Trophoblast cell (in vitro differentiated cells and primary cell): ENCODE measurements around the gene FITM2.
A peak's percentile ranks its signal among the peaks of the same experiment; 100 is the strongest.

Experiments
- DNase-seq, 2 donors: peaks; one replicate each; pipeline ENCODE4 v3.0.0-alpha.2; 2016
- H2AFZ ChIP-seq: 2 replicates; pipeline ENCODE4 v1.6.1; 2013; ENCODE audit warnings: low read length, moderate library complexity, mild to moderate bottlenecking; ENCODE audit not compliant: insufficient read depth, poor library complexity
- H2AK5ac ChIP-seq: 2 replicates; pipeline ENCODE4 v1.6.1; 2013; ENCODE audit warnings: mild to moderate bottlenecking, low read length
- H2BK120ac ChIP-seq: 2 replicates; pipeline ENCODE4 v1.6.1; 2013; ENCODE audit warnings: low read length, mild to moderate bottlenecking, moderate library complexity; ENCODE audit not compliant: insufficient read depth, poor library complexity
- H2BK12ac ChIP-seq: 2 replicates; pipeline ENCODE4 v1.6.1; 2013; ENCODE audit warnings: mild to moderate bottlenecking, low read length, moderate library complexity
- H2BK5ac ChIP-seq: 2 replicates; pipeline ENCODE4 v1.6.1; 2013; ENCODE audit warnings: low read length, low read depth, moderate library complexity, mild to moderate bottlenecking; ENCODE audit not compliant: poor library complexity
- H3K14ac ChIP-seq: 2 replicates; pipeline ENCODE4 v1.6.1; 2013; ENCODE audit warnings: mild to moderate bottlenecking, low read length
- H3K18ac ChIP-seq: 2 replicates; pipeline ENCODE4 v1.6.1; 2013; ENCODE audit warnings: mild to moderate bottlenecking, low read length
- H3K23ac ChIP-seq: 2 replicates; pipeline ENCODE4 v1.6.1; 2013; ENCODE audit warnings: low read length
- H3K27ac ChIP-seq: 2 replicates; pipeline ENCODE4 v1.5.1; 2013; ENCODE audit warnings: low read depth, mild to moderate bottlenecking, inconsistent platforms, low read length, moderate library complexity
- H3K27me3 ChIP-seq: 2 replicates; pipeline ENCODE4 v1.6.1; 2013; ENCODE audit warnings: inconsistent platforms, mild to moderate bottlenecking, low read length, moderate library complexity; ENCODE audit not compliant: insufficient read depth
- H3K36me3 ChIP-seq, 2 experiments: 1 replicate in 1 of 2; 2 replicates in 1 of 2; pipeline ENCODE4 v1.6.1; 2013; ENCODE audit warnings: low read length in 2 of 2, mild to moderate bottlenecking in 2 of 2, moderate library complexity in 1 of 2; ENCODE audit not compliant: insufficient read depth in 2 of 2, control insufficient read depth in 1 of 2
- H3K4ac ChIP-seq: 2 replicates; pipeline ENCODE4 v1.6.1; 2013; ENCODE audit warnings: low read depth, mild to moderate bottlenecking, low read length, moderate library complexity
- H3K4me1 ChIP-seq, 2 experiments: 1 replicate in 1 of 2; 2 replicates in 1 of 2; pipeline ENCODE4 v1.6.1; 2013; ENCODE audit warnings: low read length in 2 of 2, mild to moderate bottlenecking in 2 of 2, moderate library complexity in 1 of 2; ENCODE audit not compliant: insufficient read depth in 2 of 2, control insufficient read depth in 1 of 2
- H3K4me2 ChIP-seq: 2 replicates; pipeline ENCODE4 v1.6.1; 2013; ENCODE audit warnings: inconsistent platforms, mild to moderate bottlenecking, low read length, moderate library complexity
- H3K4me3 ChIP-seq: 2 replicates; pipeline ENCODE4 v1.5.1; 2013; ENCODE audit warnings: mild to moderate bottlenecking, low read depth, low read length, inconsistent platforms
- H3K79me1 ChIP-seq: one replicate; pipeline ENCODE4 v1.6.1; 2013; ENCODE audit warnings: low read length
- H3K79me2 ChIP-seq: 2 replicates; pipeline ENCODE4 v1.6.1; 2013; ENCODE audit warnings: low read length, mild to moderate bottlenecking; ENCODE audit not compliant: control insufficient read depth, insufficient read depth, poor library complexity
- H3K9ac ChIP-seq: 2 replicates; pipeline ENCODE4 v1.6.1; 2013; ENCODE audit warnings: mild to moderate bottlenecking, low read length
- H3K9me3 ChIP-seq: 2 replicates; pipeline ENCODE4 v1.6.1; 2013; ENCODE audit warnings: low read depth, mild to moderate bottlenecking, control low read depth, inconsistent platforms, low read length; ENCODE audit not compliant: insufficient read depth
- H4K12ac ChIP-seq: 2 replicates; pipeline ENCODE4 v1.6.1; 2013; ENCODE audit warnings: low read depth, mild to moderate bottlenecking, low read length, moderate library complexity
- H4K8ac ChIP-seq: 2 replicates; pipeline ENCODE4 v1.6.1; 2013; ENCODE audit warnings: low read depth, mild to moderate bottlenecking, low read length, moderate library complexity
- H4K91ac ChIP-seq: one replicate; pipeline ENCODE4 v1.6.1; 2013; ENCODE audit warnings: low read depth, mild to moderate bottlenecking, low read length, moderate library complexity
- WGBS: extraction: QIAGEN DNeasy Blood & Tissue Kit; methylation state at CpG from one replicate; pipeline ENCODE4 v1.1.7; 2013; ENCODE audit warnings: missing lambda C conversion rate; ENCODE audit not compliant: insufficient read length, insufficient coverage; ENCODE audit errors: extremely low coverage; 5-methylcytosine and 5-hydroxymethylcytosine counted together

The FITM2 gene

GRCh38 chr20:44274303-44275017, 36.5 kb downstream of the FITM2 start:
- H2BK12ac ChIP-seq = no peak overlapping the region
- no peak overlapping the region for H3K4me3 ChIP-seq
- H3K4me2 ChIP-seq = no peak overlapping the region
- H4K8ac ChIP-seq = no peak overlapping the region
- H3K4me1 ChIP-seq = no peaks in the 10 kb centered on the region
- H2AK5ac ChIP-seq = no peak overlapping the region
- H2BK120ac ChIP-seq = no peak overlapping the region
- WGBS = no CpG with 5 or more reads among the region's 11 CpGs
- no peak for DNase-seq
- H3K14ac ChIP-seq = no peak overlapping the region
- H3K18ac ChIP-seq = no peak overlapping the region
- H3K36me3 ChIP-seq = no peaks in the 10 kb centered on the region
- H4K91ac ChIP-seq = no peak overlapping the region
- H3K27me3 ChIP-seq = no peaks in the 10 kb centered on the region
- no peaks in the 10 kb centered on the region for H3K79me2 ChIP-seq
- no peak overlapping the region for H3K27ac ChIP-seq
- H2BK5ac ChIP-seq = no peak overlapping the region
- H4K12ac ChIP-seq = no peak overlapping the region
- no peak overlapping the region for H3K9ac ChIP-seq
- H3K79me1 ChIP-seq = no peaks in the 10 kb centered on the region
- H3K4ac ChIP-seq = no peak overlapping the region
- H2AFZ ChIP-seq = no peak overlapping the region
- no peak overlapping the region for H3K23ac ChIP-seq
- H3K9me3 ChIP-seq = peaks cover 4% of the 10 kb centered on the region

DNA sequence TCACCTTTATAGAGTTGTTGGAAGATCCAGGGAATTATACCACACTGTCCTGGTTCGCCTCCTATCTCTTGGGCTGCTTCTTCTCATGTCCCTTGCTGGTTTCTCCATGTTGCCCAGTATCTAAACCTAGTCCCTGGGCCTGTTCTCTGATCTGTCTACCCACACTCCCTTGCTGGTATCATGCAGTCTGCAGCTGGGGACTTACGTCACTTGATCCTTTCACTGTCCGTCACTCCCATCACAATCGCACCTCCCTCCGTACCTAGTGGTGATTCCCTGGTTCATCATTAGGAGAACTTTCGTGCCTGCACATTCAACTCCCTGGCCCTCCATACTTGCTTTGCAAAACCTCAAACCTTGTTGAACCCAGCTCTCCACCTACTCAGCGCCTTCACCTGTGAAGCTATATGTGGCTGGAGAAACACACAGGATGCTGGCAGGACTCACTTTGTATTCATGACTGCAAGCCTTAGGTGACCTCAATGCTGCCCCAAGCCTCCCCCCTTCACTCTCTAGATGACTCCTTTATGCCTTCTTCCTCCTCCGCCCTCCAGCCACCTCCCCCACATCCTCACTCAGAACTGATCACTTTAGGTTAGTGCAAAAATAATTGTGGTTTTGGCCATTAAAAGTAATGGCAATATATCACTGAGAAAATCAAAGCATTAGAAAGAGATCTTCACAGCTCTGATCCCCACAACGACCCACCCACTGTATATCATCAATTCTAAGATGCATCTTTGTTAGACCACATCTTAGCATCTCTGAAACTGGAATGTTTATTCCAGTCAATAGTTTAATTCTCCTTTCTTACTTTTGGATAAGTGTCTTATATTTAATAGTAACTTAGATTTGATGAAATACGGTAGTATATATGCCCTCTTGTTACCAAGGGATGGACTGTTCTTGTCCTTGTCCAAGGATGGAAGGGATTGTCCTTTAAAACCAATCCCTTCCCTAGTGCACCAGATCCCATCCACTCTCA, 37.5 kb downstream of the FITM2 start:
- H3K79me1 ChIP-seq = no peaks in the 10 kb centered on the region
- no peaks in the 10 kb centered on the region for H3K79me2 ChIP-seq
- H3K4ac ChIP-seq = no peak overlapping the region
- no peak overlapping the region for H3K18ac ChIP-seq
- no peak overlapping the region for H2AK5ac ChIP-seq
- H3K27me3 ChIP-seq = no peaks in the 10 kb centered on the region
- peak overlapping the region; percentile 31 for H3K4me3 ChIP-seq
- no peak overlapping the region for H3K4me2 ChIP-seq
- no peak overlapping the region for H2BK12ac ChIP-seq
- no peak for DNase-seq
- H4K8ac ChIP-seq = no peak overlapping the region
- H2AFZ ChIP-seq = no peak overlapping the region
- no peak overlapping the region for H3K14ac ChIP-seq
- H3K36me3 ChIP-seq = no peaks in the 10 kb centered on the region
- H2BK5ac ChIP-seq = no peak overlapping the region
- H3K9ac ChIP-seq = no peak overlapping the region
- no peak overlapping the region for H3K27ac ChIP-seq
- H3K9me3 ChIP-seq = peaks cover 4% of the 10 kb centered on the region
- H2BK120ac ChIP-seq = no peak overlapping the region
- no peak overlapping the region for H3K23ac ChIP-seq
- no peak overlapping the region for H4K91ac ChIP-seq
- no peaks in the 10 kb centered on the region for H3K4me1 ChIP-seq
- WGBS = no CpG with 5 or more reads among the region's 10 CpGs
- H4K12ac ChIP-seq = no peak overlapping the region

DNA sequence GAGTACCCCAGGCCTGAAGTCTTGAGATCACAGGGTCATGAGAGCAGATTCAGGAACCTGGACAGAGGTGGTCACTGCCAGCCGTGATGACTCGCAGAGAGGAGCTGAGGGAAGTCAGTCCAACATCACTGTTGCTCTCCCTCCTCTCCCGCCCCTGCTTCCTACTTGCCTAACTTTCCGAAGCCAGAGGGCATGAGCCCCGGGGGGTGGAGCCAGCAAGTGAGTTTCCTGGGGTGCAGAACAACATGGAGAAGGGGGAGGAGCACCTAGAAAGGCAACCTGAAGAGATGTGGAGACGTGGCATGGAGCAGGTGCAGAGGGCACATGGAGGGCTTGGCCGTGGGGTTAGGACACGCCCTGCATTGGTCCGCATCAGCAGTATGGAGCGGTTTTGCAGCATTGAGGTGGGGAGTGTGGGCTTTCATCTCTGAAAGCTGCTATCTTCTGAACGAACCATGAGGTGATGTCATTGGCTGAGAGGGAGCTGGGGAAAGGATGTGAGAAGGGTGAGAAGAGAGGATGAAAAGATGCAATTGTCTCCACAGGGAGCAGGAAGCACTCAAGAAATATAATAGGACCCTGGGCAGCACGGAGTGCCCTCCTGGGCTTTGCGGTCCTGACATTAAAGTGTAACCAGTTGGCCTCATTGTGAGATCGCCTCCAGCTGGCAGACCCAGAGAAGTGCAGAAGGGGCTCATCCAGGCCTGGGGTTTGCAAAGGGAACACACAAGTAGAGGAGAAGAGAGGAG, 38.9 kb downstream of the FITM2 start:
- no peak for DNase-seq
- Histone ChIP-seq H4K91ac (no peak overlapping the region), H3K23ac (no peak overlapping the region), H2BK5ac (no peak overlapping the region), H3K4me3 (no peak overlapping the region), H3K36me3 (no peaks in the 10 kb centered on the region), H3K4me2 (no peak overlapping the region), H3K9me3 (peaks cover 4% of the 10 kb centered on the region), H3K9ac (no peak overlapping the region), H3K14ac (no peak overlapping the region), H3K4ac (no peak overlapping the region), H2BK120ac (no peak overlapping the region), H2BK12ac (no peak overlapping the region), H3K79me2 (no peaks in the 10 kb centered on the region), H3K27ac (no peak overlapping the region), H3K27me3 (no peaks in the 10 kb centered on the region), H4K12ac (no peak overlapping the region), H3K4me1 (no peaks in the 10 kb centered on the region), H4K8ac (no peak overlapping the region), H2AFZ (no peak overlapping the region), H2AK5ac (no peak overlapping the region), H3K18ac (no peak overlapping the region), H3K79me1 (no peaks in the 10 kb centered on the region)
- WGBS = no CpG with 5 or more reads among the region's 14 CpGs

GRCh38 chr20:44268802-44269201, 42.2 kb downstream of the FITM2 start:
- Histone ChIP-seq H3K14ac (no peak overlapping the region), H3K79me2 (no peaks in the 10 kb centered on the region), H3K27me3 (no peaks in the 10 kb centered on the region), H3K9ac (no peak overlapping the region), H3K36me3 (no peaks in the 10 kb centered on the region), H4K12ac (no peak overlapping the region), H2AK5ac (no peak overlapping the region), H3K23ac (no peak overlapping the region), H3K9me3 (peaks cover 4% of the 10 kb centered on the region), H3K4me2 (no peak overlapping the region), H3K4me3 (no peak overlapping the region), H2AFZ (no peak overlapping the region), H4K91ac (no peak overlapping the region), H2BK120ac (no peak overlapping the region), H2BK12ac (no peak overlapping the region), H3K27ac (no peak overlapping the region), H3K4ac (no peak overlapping the region), H2BK5ac (no peak overlapping the region), H3K4me1 (no peaks in the 10 kb centered on the region), H4K8ac (no peak overlapping the region), H3K18ac (no peak overlapping the region), H3K79me1 (no peaks in the 10 kb centered on the region)
- no CpG with 5 or more reads among the region's 5 CpGs for WGBS
- no peak for DNase-seq
